ENCODE results near the gene NSD2.
A peak's percentile ranks its signal among the peaks of the same experiment; 100 is the strongest.
"Not testable (repeated sequence)": the region's sequence is repeated elsewhere in the genome, so short reads cannot be mapped to it uniquely, and the experiment has no call there.

NSD2 gene

GRCh38 chr4:1997712-1998111, 126.5 kb downstream of the NSD2 start:
- DNase-seq (ENCODE audit: low read depth), result no peak
- no peak overlapping the region for H3K4me3 ChIP-seq (ENCODE audit: low read length)
- no peak for TF ChIP-seq CTCF (IDR thresholded peaks at IDR 0.05; ENCODE audit: insufficient read depth, low read depth, low read length, missing control alignments)

GRCh38 chr4:1998296-1998695, 127.1 kb downstream of the NSD2 start:
- DNase-seq (ENCODE audit: low read depth), result peak; percentile 65
- H3K4me3 ChIP-seq (ENCODE audit: low read length), result no peak overlapping the region
- no peak for TF ChIP-seq CTCF (IDR thresholded peaks at IDR 0.05; ENCODE audit: insufficient read depth, low read depth, low read length, missing control alignments)

- not testable (repeated sequence) for H3K4me3 ChIP-seq (ENCODE audit: low read length); DNase-seq (ENCODE audit: low read depth)
These were observed 128.1 kb downstream of the NSD2 start for GRCh38 chr4:1999308-1999707.

GRCh38 chr4:2003361-2003760, 132.2 kb downstream of the NSD2 start:
- not testable (repeated sequence) for DNase-seq (ENCODE audit: low read depth); H3K4me3 ChIP-seq (ENCODE audit: low read length)

- no peak overlapping the region for H3K4me3 ChIP-seq (ENCODE audit: low read length)
- TF ChIP-seq CTCF (IDR thresholded peaks at IDR 0.05; ENCODE audit: insufficient read depth, low read depth, low read length, missing control alignments), result no peak
- DNase-seq (ENCODE audit: low read depth), result no peak
These were observed 135.2 kb downstream of the NSD2 start for GRCh38 chr4:2006367-2006766.

GRCh38 chr4:2006956-2007653, 135.9 kb downstream of the NSD2 start:
- peak overlapping the region; percentile 91 for H3K4me3 ChIP-seq (ENCODE audit: low read length)
- no peak for TF ChIP-seq CTCF (IDR thresholded peaks at IDR 0.05; ENCODE audit: insufficient read depth, low read depth, low read length, missing control alignments)
- DNase-seq (ENCODE audit: low read depth), result no peak

GRCh38 chr4:2007804-2008670, 136.8 kb downstream of the NSD2 start:
- TF ChIP-seq CTCF (IDR thresholded peaks at IDR 0.05; ENCODE audit: insufficient read depth, low read depth, low read length, missing control alignments), result no peak
- no peak for DNase-seq (ENCODE audit: low read depth)
- H3K4me3 ChIP-seq (ENCODE audit: low read length), result peak overlapping the region; percentile 91

- DNase-seq (ENCODE audit: low read depth), result no peak
- no peak for TF ChIP-seq CTCF (IDR thresholded peaks at IDR 0.05; ENCODE audit: insufficient read depth, low read depth, low read length, missing control alignments)
- peak overlapping the region; percentile 91 for H3K4me3 ChIP-seq (ENCODE audit: low read length)
These were observed 137.4 kb downstream of the NSD2 start for GRCh38 chr4:2008671-2008920.
